ENCODE results near the gene SLC38A11. TPM values are rescaled to one million over a fixed set of nuclear protein-coding genes. Genes with fewer than 3 reads are reported as not detected.

The SLC38A11 gene
- total and polyA plus RNA-seq, 10 of the 15 experiments (the other 5 are each of a cell fraction or from before 2014, with no cell fraction given): not detected

DNA sequence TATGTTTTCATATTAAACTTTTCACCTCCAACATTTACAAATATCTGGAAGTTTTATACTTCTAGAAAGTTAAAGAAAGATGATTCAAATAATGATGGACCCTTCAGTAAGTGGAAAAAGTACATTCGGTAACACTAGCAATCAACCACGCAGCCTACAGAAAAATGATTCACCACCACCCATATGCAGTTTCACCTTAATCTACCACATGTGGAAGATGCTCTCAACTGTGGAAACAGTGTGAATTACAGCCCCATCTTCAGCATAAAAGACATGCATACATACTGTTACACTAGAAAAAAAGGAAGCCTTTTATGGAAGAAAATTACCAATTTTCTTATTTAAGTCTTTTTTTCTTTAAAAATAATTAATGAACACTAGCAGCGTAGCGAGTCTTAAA, 1.1 kb downstream of the SLC38A11 start:
- Histone ChIP-seq H3K36me3 (ENCODE audit: control insufficient read depth in 2 of 2, insufficient read depth in 2 of 2, low read length in 1 of 2) (no peaks in the 10 kb centered on the region), H3K27me3 (replicated peaks in 1 of 2; ENCODE audit: control insufficient read depth in 2 of 2, insufficient read depth in 2 of 2, low read length in 1 of 2) (peaks cover 2% of the 10 kb centered on the region in 2 experiments; a peak in 1 of 4 replicates), H3K27ac (ENCODE audit: control insufficient read depth, insufficient read depth) (no peak overlapping the region), H3K9ac (ENCODE audit: control insufficient read depth, insufficient read depth, low read length) (no peak overlapping the region), H3K79me2 (ENCODE audit: control insufficient read depth, insufficient read depth, low read length) (no peaks in the 10 kb centered on the region), H3K4me1 (ENCODE audit: control insufficient read depth, insufficient read depth, low read length) (no peaks in the 10 kb centered on the region), H3K4me3 (no peak overlapping the region), H3K9me3 (replicated peaks; ENCODE audit: control insufficient read depth, insufficient read depth, low read length) (no peaks in the 10 kb centered on the region), H2AFZ (ENCODE audit: control insufficient read depth, low read depth, low read length) (no peak overlapping the region), H4K20me1 (ENCODE audit: control insufficient read depth, insufficient read depth) (no peaks in the 10 kb centered on the region), H3K4me2 (ENCODE audit: control insufficient read depth, insufficient read depth) (no peak overlapping the region)
- ChIA-PET POLR2A (no interaction called here), CTCF (no interaction called here), RAD21 (ENCODE audit: unreplicated experiment) (no interaction called here), SMC1A (ENCODE audit: uncharacterized antibody, unreplicated experiment) (no interaction called here)
- DNase-seq (ENCODE audit: low read depth, low spot score): no peak
- TF ChIP-seq, protein P1, sequence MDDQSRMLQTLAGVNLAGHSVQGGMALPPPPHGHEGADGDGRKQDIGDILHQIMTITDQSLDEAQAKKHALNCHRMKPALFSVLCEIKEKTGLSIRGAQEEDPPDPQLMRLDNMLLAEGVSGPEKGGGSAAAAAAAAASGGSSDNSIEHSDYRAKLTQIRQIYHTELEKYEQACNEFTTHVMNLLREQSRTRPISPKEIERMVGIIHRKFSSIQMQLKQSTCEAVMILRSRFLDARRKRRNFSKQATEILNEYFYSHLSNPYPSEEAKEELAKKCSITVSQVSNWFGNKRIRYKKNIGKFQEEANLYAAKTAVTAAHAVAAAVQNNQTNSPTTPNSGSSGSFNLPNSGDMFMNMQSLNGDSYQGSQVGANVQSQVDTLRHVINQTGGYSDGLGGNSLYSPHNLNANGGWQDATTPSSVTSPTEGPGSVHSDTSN (IDR thresholded peaks at IDR 0.05; ENCODE audit: insufficient replicate concordance, low read depth, low read length): no peak
- TF ChIP-seq RAD21 (IDR thresholded peaks at IDR 0.05; ENCODE audit: insufficient read depth, low read depth, low read length) (no peak), RCOR1 (conservative IDR thresholded peaks at IDR 0.05; ENCODE audit: low read depth, low read length) (no peak), EGR1 (IDR thresholded peaks at IDR 0.05; ENCODE audit: borderline replicate concordance in 1 of 2, low read depth in 2 of 2, low read length in 2 of 2) (no peak), GATAD2B (conservative IDR thresholded peaks at IDR 0.05; ENCODE audit: low read depth) (no peak), SPI1 (IDR thresholded peaks at IDR 0.05; ENCODE audit: borderline replicate concordance, insufficient read depth, low read depth, low read length) (no peak), RFX5 (IDR thresholded peaks at IDR 0.05; ENCODE audit: low read depth, low read length) (no peak), FOS (IDR thresholded peaks at IDR 0.05; ENCODE audit: borderline replicate concordance, extremely low read depth, insufficient read length) (no peak)
- TF ChIP-seq, protein P2, sequence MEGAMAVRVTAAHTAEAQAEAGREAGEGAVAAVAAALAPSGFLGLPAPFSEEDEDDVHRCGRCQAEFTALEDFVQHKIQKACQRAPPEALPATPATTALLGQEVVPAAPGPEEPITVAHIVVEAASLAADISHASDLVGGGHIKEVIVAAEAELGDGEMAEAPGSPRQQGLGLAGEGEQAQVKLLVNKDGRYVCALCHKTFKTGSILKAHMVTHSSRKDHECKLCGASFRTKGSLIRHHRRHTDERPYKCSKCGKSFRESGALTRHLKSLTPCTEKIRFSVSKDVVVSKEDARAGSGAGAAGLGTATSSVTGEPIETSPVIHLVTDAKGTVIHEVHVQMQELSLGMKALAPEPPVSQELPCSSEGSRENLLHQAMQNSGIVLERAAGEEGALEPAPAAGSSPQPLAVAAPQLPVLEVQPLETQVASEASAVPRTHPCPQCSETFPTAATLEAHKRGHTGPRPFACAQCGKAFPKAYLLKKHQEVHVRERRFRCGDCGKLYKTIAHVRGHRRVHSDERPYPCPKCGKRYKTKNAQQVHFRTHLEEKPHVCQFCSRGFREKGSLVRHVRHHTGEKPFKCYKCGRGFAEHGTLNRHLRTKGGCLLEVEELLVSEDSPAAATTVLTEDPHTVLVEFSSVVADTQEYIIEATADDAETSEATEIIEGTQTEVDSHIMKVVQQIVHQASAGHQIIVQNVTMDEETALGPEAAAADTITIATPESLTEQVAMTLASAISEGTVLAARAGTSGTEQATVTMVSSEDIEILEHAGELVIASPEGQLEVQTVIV (IDR thresholded peaks at IDR 0.05; ENCODE audit: borderline replicate concordance, partially characterized antibody): no peak
- intact Hi-C loops (cut with micrococcal nuclease; ENCODE audit: unreplicated experiment): no loop called here
- 59% methylated on average over 4 of the region's 4 CpGs for WGBS (ENCODE audit: insufficient coverage, insufficient replicate concordance, low lambda C conversion rate, missing lambda C conversion rate)
- no peak for ATAC-seq
- in situ Hi-C loops (cut with MboI): no loop called here
- no TSS peak for BruUV-seq (replicated peaks)
- FAIRE-seq: no peak
